Measurements from ENCODE around the gene FFAR3.

GRCh38 chr19:35404879-35405622 is 46.8 kb downstream of the FFAR3 start:
- TF ChIP-seq, protein P1, sequence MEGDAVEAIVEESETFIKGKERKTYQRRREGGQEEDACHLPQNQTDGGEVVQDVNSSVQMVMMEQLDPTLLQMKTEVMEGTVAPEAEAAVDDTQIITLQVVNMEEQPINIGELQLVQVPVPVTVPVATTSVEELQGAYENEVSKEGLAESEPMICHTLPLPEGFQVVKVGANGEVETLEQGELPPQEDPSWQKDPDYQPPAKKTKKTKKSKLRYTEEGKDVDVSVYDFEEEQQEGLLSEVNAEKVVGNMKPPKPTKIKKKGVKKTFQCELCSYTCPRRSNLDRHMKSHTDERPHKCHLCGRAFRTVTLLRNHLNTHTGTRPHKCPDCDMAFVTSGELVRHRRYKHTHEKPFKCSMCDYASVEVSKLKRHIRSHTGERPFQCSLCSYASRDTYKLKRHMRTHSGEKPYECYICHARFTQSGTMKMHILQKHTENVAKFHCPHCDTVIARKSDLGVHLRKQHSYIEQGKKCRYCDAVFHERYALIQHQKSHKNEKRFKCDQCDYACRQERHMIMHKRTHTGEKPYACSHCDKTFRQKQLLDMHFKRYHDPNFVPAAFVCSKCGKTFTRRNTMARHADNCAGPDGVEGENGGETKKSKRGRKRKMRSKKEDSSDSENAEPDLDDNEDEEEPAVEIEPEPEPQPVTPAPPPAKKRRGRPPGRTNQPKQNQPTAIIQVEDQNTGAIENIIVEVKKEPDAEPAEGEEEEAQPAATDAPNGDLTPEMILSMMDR (IDR thresholded peaks at IDR 0.05; ENCODE audit: borderline replicate concordance, extremely low read depth, low read length, poor library complexity, severe bottlenecking) = no peak
- no peak for TF ChIP-seq EZH2 (IDR thresholded peaks at IDR 0.05; ENCODE audit: borderline replicate concordance, low read depth, low read length, severe bottlenecking)

Data from DND-41 (cell line).